Measurements from ENCODE around the gene DOCK2.

- TF ChIP-seq CTCF (IDR thresholded peaks at IDR 0.05) (no peak), POLR2A (IDR thresholded peaks at IDR 0.05) (no peak), POLR2AphosphoS5 (IDR thresholded peaks at IDR 0.05) (no peak), EP300 (IDR thresholded peaks at IDR 0.05) (no peak)
These were observed 69.8 kb downstream of the DOCK2 start for GRCh38 chr5:169706758-169707450.
